ENCODE measurements around the gene VTI1A. TPM values are rescaled to one million over a fixed set of nuclear protein-coding genes. Genes with fewer than 3 reads are reported as not detected.
"Not testable (repeated sequence)": the region's sequence is repeated elsewhere in the genome, so short reads cannot be mapped to it uniquely, and the experiment has no call there.

The VTI1A gene
- 10 to 100 TPM; 49.3 to 84.5 (median 61.2) TPM for total RNA-seq

DNA sequence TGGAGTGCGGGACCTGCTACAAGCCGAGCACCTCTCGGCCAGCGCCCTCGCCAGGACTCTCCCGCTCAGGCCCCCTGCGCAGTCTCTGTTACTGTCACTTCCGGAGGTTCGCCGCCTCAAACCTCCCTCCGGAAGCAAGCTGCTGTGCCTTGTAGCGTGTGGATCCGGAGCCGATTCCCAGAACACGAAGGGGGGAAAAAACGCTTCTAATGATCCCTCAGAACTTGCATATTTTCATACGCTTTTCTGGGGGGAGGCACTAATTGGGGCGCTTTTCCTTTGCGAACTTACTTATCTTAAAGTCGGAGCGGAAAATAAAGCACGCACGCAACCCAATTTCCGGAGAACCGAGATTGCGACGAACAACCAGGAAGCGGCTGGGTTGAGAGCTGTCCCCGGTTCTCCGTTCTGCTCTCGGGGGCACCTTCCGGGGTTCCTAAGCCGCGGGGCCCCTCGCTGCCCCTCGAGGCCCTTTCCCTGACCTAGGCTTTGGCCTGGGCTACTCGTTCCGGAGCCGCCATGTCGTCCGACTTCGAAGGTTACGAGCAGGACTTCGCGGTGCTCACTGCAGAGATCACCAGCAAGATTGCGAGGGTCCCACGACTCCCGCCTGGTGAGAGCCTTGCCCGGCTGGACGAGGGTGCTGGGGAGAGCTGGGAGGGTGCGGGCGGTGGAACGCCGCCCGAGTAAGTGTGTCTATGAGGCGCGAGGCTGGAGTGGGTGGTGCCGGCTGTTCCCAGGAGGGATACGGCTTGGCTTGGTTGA is at the start of gene VTI1A, which contains the start of gene ZDHHC6:
TSS of gene VTI1A (plus strand) at position 361 of the 765 bp plus-strand sequence. CDS start at position 520, 159 bp downstream.
TSS of gene ZDHHC6 (minus strand) at position 60 of the 765 bp plus-strand sequence. CDS start 1,478 bp downstream, outside the sequence.
- TF ChIP-seq POLR2A (IDR thresholded peaks at IDR 0.05), result peak in 1 of 2 donors; percentile 51
- TF ChIP-seq, protein P1, sequence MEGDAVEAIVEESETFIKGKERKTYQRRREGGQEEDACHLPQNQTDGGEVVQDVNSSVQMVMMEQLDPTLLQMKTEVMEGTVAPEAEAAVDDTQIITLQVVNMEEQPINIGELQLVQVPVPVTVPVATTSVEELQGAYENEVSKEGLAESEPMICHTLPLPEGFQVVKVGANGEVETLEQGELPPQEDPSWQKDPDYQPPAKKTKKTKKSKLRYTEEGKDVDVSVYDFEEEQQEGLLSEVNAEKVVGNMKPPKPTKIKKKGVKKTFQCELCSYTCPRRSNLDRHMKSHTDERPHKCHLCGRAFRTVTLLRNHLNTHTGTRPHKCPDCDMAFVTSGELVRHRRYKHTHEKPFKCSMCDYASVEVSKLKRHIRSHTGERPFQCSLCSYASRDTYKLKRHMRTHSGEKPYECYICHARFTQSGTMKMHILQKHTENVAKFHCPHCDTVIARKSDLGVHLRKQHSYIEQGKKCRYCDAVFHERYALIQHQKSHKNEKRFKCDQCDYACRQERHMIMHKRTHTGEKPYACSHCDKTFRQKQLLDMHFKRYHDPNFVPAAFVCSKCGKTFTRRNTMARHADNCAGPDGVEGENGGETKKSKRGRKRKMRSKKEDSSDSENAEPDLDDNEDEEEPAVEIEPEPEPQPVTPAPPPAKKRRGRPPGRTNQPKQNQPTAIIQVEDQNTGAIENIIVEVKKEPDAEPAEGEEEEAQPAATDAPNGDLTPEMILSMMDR (IDR thresholded peaks at IDR 0.05), result peak in 1 of 6 experiments; percentile 10
- 1% methylated on average over 34 to 42 of the region's 59 CpGs for WGBS, 2 donors
- no peaks in the 10 kb centered on the region for H3K9me3 ChIP-seq
- intact Hi-C loops (cut with DNase I), result no loop called here
- DNase-seq, result peak; percentile 80 to 85
- H3K27me3 ChIP-seq, result no peaks in the 10 kb centered on the region
- peaks cover 12 to 17% of the 10 kb centered on the region in 2 donors for H3K4me1 ChIP-seq
- H3K27ac ChIP-seq, result peak within 1 kb of the TSS; percentile 73 to 86 (median 85)
- peaks cover 0 to 10% of the 10 kb centered on the region in 2 donors for H3K36me3 ChIP-seq
- H3K4me3 ChIP-seq (replicated peaks in 1 of 3), result peak within 1 kb of the TSS; percentile 78 to 96 (median 86)

DNA sequence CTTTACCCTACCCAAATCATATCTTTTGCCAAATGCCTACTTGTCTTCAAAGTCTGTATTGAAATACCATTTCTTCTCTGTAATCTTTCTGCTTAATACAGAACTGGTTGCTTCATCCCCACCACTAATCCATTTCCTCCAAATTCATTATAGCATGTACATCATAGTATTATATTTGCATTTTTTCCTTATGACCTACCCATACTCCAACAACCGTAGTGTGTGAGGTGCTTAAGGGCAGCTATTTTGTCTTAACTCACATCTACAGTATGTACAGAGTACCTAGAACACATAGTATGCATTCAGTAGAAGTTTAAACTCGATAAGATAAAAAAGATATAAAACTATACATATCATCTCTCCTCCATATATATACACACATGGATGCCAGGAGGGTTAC is 49.4 kb upstream of the VTI1A start:
- Histone ChIP-seq H3K27me3 (no peaks in the 10 kb centered on the region), H3K9me3 (no peaks in the 10 kb centered on the region), H3K36me3 (no peaks in the 10 kb centered on the region), H3K4me1 (no peaks in the 10 kb centered on the region), H3K27ac (no peak overlapping the region), H3K4me3 (replicated peaks in 1 of 3) (no peak overlapping the region)
- intact Hi-C loops (cut with DNase I), result no loop called here
- no peak for TF ChIP-seq POLR2A (IDR thresholded peaks at IDR 0.05)
- TF ChIP-seq, protein P1 (IDR thresholded peaks at IDR 0.05), result no peak
- no peak for DNase-seq
- 88 to 96% methylated on average over 2 of the region's 2 CpGs for WGBS, 2 donors

DNA sequence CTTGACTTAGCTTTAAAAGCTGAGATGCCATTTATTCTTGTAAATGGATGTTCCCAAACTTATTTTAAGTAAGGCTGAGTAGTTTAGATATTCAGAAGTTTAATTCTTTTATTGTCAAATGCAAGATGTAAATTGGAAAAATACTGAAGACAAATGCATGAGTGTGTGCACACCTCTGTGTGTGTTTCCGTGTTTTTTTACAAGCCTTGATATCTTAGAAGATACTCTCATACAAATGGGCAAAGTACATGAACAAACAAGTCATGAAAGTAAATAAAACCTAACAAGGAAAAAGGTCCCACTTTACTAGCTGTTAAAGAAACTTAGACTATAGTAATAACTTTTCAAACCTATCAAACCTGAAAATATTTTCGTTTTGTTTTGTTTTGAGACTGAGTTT is 44.1 kb upstream of the VTI1A start:
- no peak overlapping the region for H3K4me3 ChIP-seq (replicated peaks in 1 of 3)
- TF ChIP-seq POLR2A (IDR thresholded peaks at IDR 0.05), result no peak
- TF ChIP-seq, protein P1 (IDR thresholded peaks at IDR 0.05), result no peak
- no peak for DNase-seq
- whole genome bisulfite sequencing, 2 donors, result 73 to 79% methylated on average over 2 of the region's 2 CpGs
- H3K27ac ChIP-seq, result no peak overlapping the region
- no peaks in the 10 kb centered on the region for H3K4me1 ChIP-seq
- H3K27me3 ChIP-seq, result no peaks in the 10 kb centered on the region
- no peaks in the 10 kb centered on the region for H3K36me3 ChIP-seq
- H3K9me3 ChIP-seq, result no peaks in the 10 kb centered on the region
- intact Hi-C loops (cut with DNase I), result no loop called here

DNA sequence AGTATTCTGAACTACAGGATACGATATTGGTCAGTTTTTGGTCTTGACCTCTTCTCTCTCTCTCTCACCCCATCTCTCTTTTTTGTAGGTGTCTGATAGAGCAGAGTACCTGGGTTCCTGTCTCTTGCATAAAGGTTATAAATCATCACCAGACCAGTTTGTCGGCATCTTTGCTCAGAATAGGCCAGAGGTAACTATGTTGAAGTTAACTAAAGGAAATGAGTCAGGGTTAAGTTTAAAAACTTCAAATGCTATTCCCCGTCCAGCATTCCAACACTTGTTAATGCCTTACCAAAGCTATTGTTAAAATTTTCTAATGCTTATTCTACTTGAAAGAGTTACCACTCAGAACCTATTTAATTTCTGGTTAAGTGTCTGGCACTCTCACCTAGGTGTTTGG is 42.4 kb upstream of the VTI1A start:
- no peaks in the 10 kb centered on the region for H3K27me3 ChIP-seq
- DNase-seq, result no peak
- H3K4me3 ChIP-seq (replicated peaks in 1 of 3), result no peak overlapping the region
- H3K4me1 ChIP-seq, result no peaks in the 10 kb centered on the region
- H3K9me3 ChIP-seq, result no peaks in the 10 kb centered on the region
- TF ChIP-seq POLR2A (IDR thresholded peaks at IDR 0.05), result no peak
- TF ChIP-seq, protein P1 (IDR thresholded peaks at IDR 0.05), result no peak
- no peaks in the 10 kb centered on the region for H3K36me3 ChIP-seq
- 80 to 85% methylated on average over 3 of the region's 3 CpGs for WGBS, 2 donors
- intact Hi-C loops (cut with DNase I), result no loop called here
- H3K27ac ChIP-seq, result no peak overlapping the region

DNA sequence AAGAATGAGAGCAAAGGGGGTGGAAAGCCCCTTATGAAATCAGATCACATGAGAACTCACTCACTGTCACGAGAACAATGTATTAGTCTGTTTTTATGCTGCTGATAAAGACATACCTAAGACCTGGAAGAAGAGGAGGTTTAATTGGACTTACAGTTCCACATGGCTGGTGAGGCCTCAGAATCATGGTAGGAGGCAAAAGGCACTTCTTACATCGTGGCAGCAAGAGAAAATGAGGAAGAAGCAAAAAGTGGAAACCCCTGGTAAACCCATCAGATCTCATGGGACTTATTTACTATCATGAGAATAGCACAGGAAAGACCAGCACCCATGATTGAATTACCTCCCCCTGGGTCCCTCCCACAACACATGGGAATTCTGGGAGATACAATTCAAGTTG is 40.2 kb upstream of the VTI1A start:
- H3K36me3 ChIP-seq; DNase-seq; H3K27ac ChIP-seq; intact Hi-C loops (cut with DNase I); H3K4me1 ChIP-seq; H3K27me3 ChIP-seq; H3K9me3 ChIP-seq; H3K4me3 ChIP-seq (replicated peaks in 1 of 3): not testable (repeated sequence)
- 82% methylated on average over 2 of the region's 2 CpGs for WGBS, 2 donors

All from thyroid gland (tissue), 4 donors.